MCF 10A (cell line): ENCODE results near the gene COG5. TPM values are rescaled to one million over a fixed set of nuclear protein-coding genes. Genes with fewer than 3 reads are reported as not detected.

Source experiments
- BruUV-seq: library from RNA; stranded (reverse); fragments of 400-500 nt; replicated peaks from 2 replicates; lab custom pipeline; 2021; lab: Mats Ljungman, UMichigan
- CTCF ChIA-PET: fragments of 300-600 bp; sonication (Branson Sonifier 250); formaldehyde crosslinking; extraction: SDS; loops from one replicate; lab custom pipeline; 2021; ENCODE audit warnings: antibody characterized with exemption, inconsistent platforms; lab: Yijun Ruan, JAX
- POLR2A ChIA-PET: fragments of 300-600, 350-650 bp; sonication (Branson Sonifier 250); formaldehyde crosslinking; extraction: SDS; loops from one replicate; lab custom pipeline; 2020; ENCODE audit warnings: antibody characterized with exemption, inconsistent platforms; lab: Yijun Ruan, JAX
- DNase-seq: peaks from one replicate; pipeline ENCODE4 v3.0.0-alpha.2; 2018; ENCODE audit not compliant: unreplicated experiment
- H3K27ac Mint-ChIP-seq: one replicate; pipeline ENCODE4 v1.8.0; 2022; ENCODE audit warnings: mild to moderate bottlenecking, low read depth, mixed read lengths; ENCODE audit not compliant: unreplicated experiment
- H3K27me3 Mint-ChIP-seq: one replicate; pipeline ENCODE4 v1.8.0; 2022; ENCODE audit warnings: mixed read lengths; ENCODE audit not compliant: insufficient read depth, unreplicated experiment
- H3K36me3 Mint-ChIP-seq: one replicate; pipeline ENCODE4 v1.8.0; 2022; ENCODE audit warnings: mild to moderate bottlenecking, moderate library complexity, mixed read lengths; ENCODE audit not compliant: insufficient read depth, unreplicated experiment
- H3K4me1 Mint-ChIP-seq: one replicate; pipeline ENCODE4 v1.8.0; 2022; ENCODE audit warnings: mixed read lengths; ENCODE audit not compliant: insufficient read depth, unreplicated experiment
- H3K4me3 Mint-ChIP-seq: one replicate; pipeline ENCODE4 v1.8.0; 2022; ENCODE audit warnings: mild to moderate bottlenecking, moderate library complexity, mixed read lengths; ENCODE audit not compliant: unreplicated experiment
- H3K9me3 Mint-ChIP-seq: one replicate; pipeline ENCODE4 v1.8.0; 2022; ENCODE audit warnings: mixed read lengths; ENCODE audit not compliant: unreplicated experiment
- intact Hi-C: fragments of 100-400 bp; cut with micrococcal nuclease; formaldehyde crosslinking; loops from 2 replicates; pipeline ENCODE4 v1.14.1; 2022
- total RNA-seq: library from RNA; stranded (reverse); gene quantifications from 2 replicates; pipeline ENCODE4 v1.2.3, GENCODE V29; 2022
- TF ChIP-seq, protein P1 (sequence below): fragments of 200-600 bp; IDR thresholded peaks from one replicate; pipeline ENCODE4 v1.8.0; 2022; ENCODE audit warnings: antibody characterized with exemption, mild to moderate bottlenecking; ENCODE audit not compliant: unreplicated experiment

Gene COG5
- total RNA-seq, 1 experiment from 2014 or later: 40.3 TPM

DNA sequence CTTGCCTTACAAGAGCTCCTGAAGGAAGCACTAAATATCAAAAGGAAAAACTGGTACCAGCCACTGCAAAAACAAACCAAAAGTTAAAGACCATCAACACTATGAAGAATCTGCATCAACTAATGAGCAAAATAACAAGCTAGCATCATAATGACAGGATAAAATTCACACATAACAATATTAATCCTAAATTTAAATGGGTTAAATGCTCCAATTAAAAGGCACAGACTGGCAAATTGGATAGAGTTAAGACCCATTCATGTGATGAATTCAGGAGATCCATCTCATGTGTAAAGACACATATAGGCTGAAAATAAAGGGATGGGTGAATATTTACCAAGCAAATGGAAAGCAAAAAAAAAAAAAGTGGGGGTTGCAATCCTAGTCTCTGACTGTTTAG lies 29.6 kb downstream of the COG5 start:
- Mint-ChIP-seq H3K4me1 (no peaks in the 10 kb centered on the region), H3K36me3 (peaks cover 32% of the 10 kb centered on the region), H3K4me3 (no peak overlapping the region), H3K9me3 (peaks cover 9% of the 10 kb centered on the region), H3K27ac (no peak overlapping the region), H3K27me3 (no peaks in the 10 kb centered on the region)
- ChIA-PET POLR2A (no interaction called here), CTCF (interaction anchor here (0.6 to 0.7 kb wide), 2 partner anchors 53 to 192 kb away, joined by 3 to 4 read pairs; no protein-coding TSS in a partner anchor)
- no TSS peak for BruUV-seq
- no peak for DNase-seq
- intact Hi-C loops: no loop called here
- TF ChIP-seq, protein P1, sequence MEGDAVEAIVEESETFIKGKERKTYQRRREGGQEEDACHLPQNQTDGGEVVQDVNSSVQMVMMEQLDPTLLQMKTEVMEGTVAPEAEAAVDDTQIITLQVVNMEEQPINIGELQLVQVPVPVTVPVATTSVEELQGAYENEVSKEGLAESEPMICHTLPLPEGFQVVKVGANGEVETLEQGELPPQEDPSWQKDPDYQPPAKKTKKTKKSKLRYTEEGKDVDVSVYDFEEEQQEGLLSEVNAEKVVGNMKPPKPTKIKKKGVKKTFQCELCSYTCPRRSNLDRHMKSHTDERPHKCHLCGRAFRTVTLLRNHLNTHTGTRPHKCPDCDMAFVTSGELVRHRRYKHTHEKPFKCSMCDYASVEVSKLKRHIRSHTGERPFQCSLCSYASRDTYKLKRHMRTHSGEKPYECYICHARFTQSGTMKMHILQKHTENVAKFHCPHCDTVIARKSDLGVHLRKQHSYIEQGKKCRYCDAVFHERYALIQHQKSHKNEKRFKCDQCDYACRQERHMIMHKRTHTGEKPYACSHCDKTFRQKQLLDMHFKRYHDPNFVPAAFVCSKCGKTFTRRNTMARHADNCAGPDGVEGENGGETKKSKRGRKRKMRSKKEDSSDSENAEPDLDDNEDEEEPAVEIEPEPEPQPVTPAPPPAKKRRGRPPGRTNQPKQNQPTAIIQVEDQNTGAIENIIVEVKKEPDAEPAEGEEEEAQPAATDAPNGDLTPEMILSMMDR: no peak

DNA sequence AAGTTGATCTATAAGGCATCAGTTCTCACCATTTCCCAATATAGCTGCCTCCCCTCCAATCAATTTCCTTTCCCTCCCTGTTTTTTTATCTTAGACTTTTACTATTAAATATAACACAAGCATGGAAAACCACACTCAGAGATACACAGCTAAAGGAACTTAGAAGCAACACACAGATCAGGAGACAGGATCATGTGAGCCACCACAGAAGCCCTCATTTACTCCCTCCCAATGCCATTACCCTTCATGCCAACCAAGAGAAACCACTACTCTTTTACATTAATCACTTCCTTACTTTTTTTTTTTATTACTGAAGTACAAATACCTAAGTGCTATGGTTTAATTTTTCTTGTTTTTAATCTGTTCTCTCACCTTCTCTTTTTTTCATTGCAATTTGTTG lies 33.0 kb downstream of the COG5 start:
- H3K36me3 Mint-ChIP-seq: peaks cover 16% of the 10 kb centered on the region
- intact Hi-C loops: no loop called here
- no TSS peak for BruUV-seq
- POLR2A ChIA-PET: no interaction called here
- H3K27ac Mint-ChIP-seq: no peak overlapping the region
- H3K4me1 Mint-ChIP-seq: no peaks in the 10 kb centered on the region
- no peak overlapping the region for H3K4me3 Mint-ChIP-seq
- TF ChIP-seq, protein P1: no peak
- no peaks in the 10 kb centered on the region for H3K27me3 Mint-ChIP-seq
- CTCF ChIA-PET: no interaction called here
- peaks cover 9% of the 10 kb centered on the region for H3K9me3 Mint-ChIP-seq
- DNase-seq: no peak

DNA sequence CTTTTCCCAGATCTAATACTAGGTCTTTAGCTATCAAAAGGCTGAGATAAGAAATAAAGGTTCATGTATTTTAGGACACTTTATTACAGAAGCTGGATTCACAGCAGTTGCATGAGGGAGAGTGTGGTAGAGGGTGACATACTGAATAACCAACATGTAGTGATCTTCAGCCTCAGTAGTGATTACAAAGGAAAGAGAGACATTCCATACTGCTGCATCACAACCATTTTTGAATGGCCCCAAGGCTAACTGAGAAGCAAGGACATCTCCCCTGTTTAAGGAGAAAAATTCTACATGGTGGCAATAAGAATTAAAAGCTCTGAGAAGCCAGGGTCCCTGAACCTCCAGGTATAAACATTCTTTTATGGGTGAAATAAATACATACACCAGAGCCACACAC lies 35.3 kb downstream of the COG5 start:
- ChIA-PET POLR2A (no interaction called here), CTCF (no interaction called here)
- DNase-seq: peak; percentile 8
- intact Hi-C loops: no loop called here
- no TSS peak for BruUV-seq
- TF ChIP-seq, protein P1: no peak
- H3K36me3 Mint-ChIP-seq: peaks cover 7% of the 10 kb centered on the region
- H3K9me3 Mint-ChIP-seq: no peaks in the 10 kb centered on the region
- no peak overlapping the region for H3K4me3 Mint-ChIP-seq
- H3K27me3 Mint-ChIP-seq: no peaks in the 10 kb centered on the region
- H3K27ac Mint-ChIP-seq: no peak overlapping the region
- H3K4me1 Mint-ChIP-seq: no peaks in the 10 kb centered on the region

DNA sequence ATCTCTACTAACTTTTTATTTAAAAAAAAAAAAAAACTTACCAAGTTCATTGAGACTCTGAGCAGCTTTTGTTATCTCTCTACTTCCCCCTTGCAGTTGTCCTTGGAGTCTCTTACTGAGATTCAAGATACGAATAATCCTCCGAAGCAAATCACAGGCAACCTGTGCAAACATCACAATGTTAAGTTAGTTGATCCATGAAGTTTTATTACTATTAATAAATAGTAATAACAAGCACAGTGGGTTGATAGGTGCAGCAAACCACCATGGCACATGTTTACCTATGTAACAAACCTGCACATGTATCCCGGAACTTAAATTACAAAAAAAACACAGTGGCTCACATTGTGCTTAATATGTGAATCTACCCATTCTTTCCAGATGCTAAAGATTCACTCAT lies 36.5 kb downstream of the COG5 start:
- intact Hi-C loops: no loop called here
- Mint-ChIP-seq H3K4me1 (no peaks in the 10 kb centered on the region), H3K27ac (no peak overlapping the region), H3K4me3 (no peak overlapping the region), H3K27me3 (no peaks in the 10 kb centered on the region), H3K36me3 (peaks cover 7% of the 10 kb centered on the region), H3K9me3 (no peaks in the 10 kb centered on the region)
- TF ChIP-seq, protein P1: no peak
- no TSS peak for BruUV-seq
- ChIA-PET CTCF (interaction anchor here (0.6 to 0.7 kb wide), 2 partner anchors 25 to 379 kb away, joined by 3 read pairs; no protein-coding TSS in a partner anchor), POLR2A (interaction anchor here (0.7 kb wide), 1 partner anchor 20 kb away, joined by 3 read pairs; no protein-coding TSS in a partner anchor)
- no peak for DNase-seq
